SK-N-SH (cell line): Measurements from ENCODE around the gene OSBPL10.

Source experiments
- CTCF ChIP-seq: fragments of 200-600 bp; sonication (generic); IDR thresholded peaks from 2 replicates; pipeline ENCODE4 v1.6.1; 2017; ENCODE audit warnings: antibody characterized with exemption, mild to moderate bottlenecking, moderate library complexity
- ELF1 ChIP-seq: IDR thresholded peaks from 2 replicates; pipeline ENCODE4 v1.4.0; 2012
- SIN3A ChIP-seq: IDR thresholded peaks from 2 replicates; pipeline ENCODE4 v1.6.1; 2012; ENCODE audit warnings: low read depth, mild to moderate bottlenecking, low read length, moderate library complexity, borderline replicate concordance

- no peak for TF ChIP-seq SIN3A
- TF ChIP-seq CTCF: no peak
- no peak for TF ChIP-seq ELF1
Measured at GRCh38 chr3:31841515-31841914, 139.5 kb downstream of the OSBPL10 start.
